Measurements from ENCODE around the gene FOLR1.

GRCh38 chr11:72162891-72163492, 28.9 kb upstream of the FOLR1 start:
- TF ChIP-seq, protein P1, sequence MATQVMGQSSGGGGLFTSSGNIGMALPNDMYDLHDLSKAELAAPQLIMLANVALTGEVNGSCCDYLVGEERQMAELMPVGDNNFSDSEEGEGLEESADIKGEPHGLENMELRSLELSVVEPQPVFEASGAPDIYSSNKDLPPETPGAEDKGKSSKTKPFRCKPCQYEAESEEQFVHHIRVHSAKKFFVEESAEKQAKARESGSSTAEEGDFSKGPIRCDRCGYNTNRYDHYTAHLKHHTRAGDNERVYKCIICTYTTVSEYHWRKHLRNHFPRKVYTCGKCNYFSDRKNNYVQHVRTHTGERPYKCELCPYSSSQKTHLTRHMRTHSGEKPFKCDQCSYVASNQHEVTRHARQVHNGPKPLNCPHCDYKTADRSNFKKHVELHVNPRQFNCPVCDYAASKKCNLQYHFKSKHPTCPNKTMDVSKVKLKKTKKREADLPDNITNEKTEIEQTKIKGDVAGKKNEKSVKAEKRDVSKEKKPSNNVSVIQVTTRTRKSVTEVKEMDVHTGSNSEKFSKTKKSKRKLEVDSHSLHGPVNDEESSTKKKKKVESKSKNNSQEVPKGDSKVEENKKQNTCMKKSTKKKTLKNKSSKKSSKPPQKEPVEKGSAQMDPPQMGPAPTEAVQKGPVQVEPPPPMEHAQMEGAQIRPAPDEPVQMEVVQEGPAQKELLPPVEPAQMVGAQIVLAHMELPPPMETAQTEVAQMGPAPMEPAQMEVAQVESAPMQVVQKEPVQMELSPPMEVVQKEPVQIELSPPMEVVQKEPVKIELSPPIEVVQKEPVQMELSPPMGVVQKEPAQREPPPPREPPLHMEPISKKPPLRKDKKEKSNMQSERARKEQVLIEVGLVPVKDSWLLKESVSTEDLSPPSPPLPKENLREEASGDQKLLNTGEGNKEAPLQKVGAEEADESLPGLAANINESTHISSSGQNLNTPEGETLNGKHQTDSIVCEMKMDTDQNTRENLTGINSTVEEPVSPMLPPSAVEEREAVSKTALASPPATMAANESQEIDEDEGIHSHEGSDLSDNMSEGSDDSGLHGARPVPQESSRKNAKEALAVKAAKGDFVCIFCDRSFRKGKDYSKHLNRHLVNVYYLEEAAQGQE (IDR thresholded peaks at IDR 0.05; ENCODE audit: low read depth): no peak
- TF ChIP-seq TEAD4 (IDR thresholded peaks at IDR 0.05) (no peak), FOXM1 (IDR thresholded peaks at IDR 0.05; ENCODE audit: borderline replicate concordance, low read depth) (no peak), EP300 (IDR thresholded peaks at IDR 0.05; ENCODE audit: borderline replicate concordance) (no peak), RAD21 (IDR thresholded peaks at IDR 0.05; ENCODE audit: low read depth) (no peak), YY1 (IDR thresholded peaks at IDR 0.05; ENCODE audit: low read depth) (no peak), TAF1 (IDR thresholded peaks at IDR 0.05; ENCODE audit: low read depth) (no peak), EGR1 (IDR thresholded peaks at IDR 0.05) (no peak), ZBTB7A (IDR thresholded peaks at IDR 0.05; ENCODE audit: low read depth) (no peak)
